OCI-LY1 (cell line): ENCODE data around the gene BTBD1.

Experiments
- CTCF ChIP-seq: fragments of 200-600 bp; sonication (generic), shearing (Covaris generic); IDR thresholded peaks from 2 replicates; pipeline ENCODE4 v1.5.1; 2017; ENCODE audit warnings: mild to moderate bottlenecking, antibody characterized with exemption, low read length, moderate library complexity, mixed read lengths
- EZH2 ChIP-seq: fragments of 200-600 bp; sonication (generic), shearing (Covaris generic); IDR thresholded peaks from 2 replicates; pipeline ENCODE4 v1.8.0; 2017; ENCODE audit warnings: borderline replicate concordance, mixed run types, mild to moderate bottlenecking, antibody characterized with exemption, low read length, moderate library complexity, mixed read lengths

- no peak for TF ChIP-seq CTCF
- TF ChIP-seq EZH2 = no peak
Observed at GRCh38 chr15:82970078-82970686, 96.9 kb downstream of the BTBD1 start.
